GM20000 (cell line): ENCODE results near the gene EVC2.

Source experiments
- DNase-seq: peaks from one replicate; pipeline ENCODE4 v3.0.0; 2012; ENCODE audit warnings: low spot score
- CTCF ChIP-seq: IDR thresholded peaks from 2 replicates; pipeline ENCODE4 v1.5.1; 2012; ENCODE audit warnings: mild to moderate bottlenecking, control low read depth; ENCODE audit errors: extremely low read depth, missing control alignments

The EVC2 gene

GRCh38 chr4:5666741-5667140, 41.6 kb downstream of the EVC2 start:
- TF ChIP-seq CTCF = no peak
- no peak for DNase-seq

- TF ChIP-seq CTCF = no peak
- no peak for DNase-seq
Measured at GRCh38 chr4:5664778-5665177, 43.6 kb downstream of the EVC2 start.

- no peak for TF ChIP-seq CTCF
Measured at GRCh38 chr4:5662555-5662954, 45.8 kb downstream of the EVC2 start.

GRCh38 chr4:5661237-5661636, 47.1 kb downstream of the EVC2 start:
- no peak for DNase-seq
- no peak for TF ChIP-seq CTCF

More at GRCh38 chr4:5662555-5662954, 45.8 kb downstream of the EVC2 start:
- DNase-seq = no peak

- no peak for DNase-seq
- no peak for TF ChIP-seq CTCF
Measured at GRCh38 chr4:5660185-5660584, 48.2 kb downstream of the EVC2 start.

GRCh38 chr4:5658974-5659373, 49.4 kb downstream of the EVC2 start:
- TF ChIP-seq CTCF = no peak
- no peak for DNase-seq

- no peak for DNase-seq
- no peak for TF ChIP-seq CTCF
Measured at GRCh38 chr4:5656415-5656814, 51.9 kb downstream of the EVC2 start.
